Measurements from ENCODE around the gene LY9. TPM values are rescaled to one million over a fixed set of nuclear protein-coding genes. Genes with fewer than 3 reads are reported as not detected.

LY9 gene
- total RNA-seq, 1 experiment from 2014 or later, result not detected

- intact Hi-C loops (cut with micrococcal nuclease; ENCODE audit: unreplicated experiment), result no loop called here
- Histone ChIP-seq H3K27ac (ENCODE audit: low read depth, low read length, poor library complexity, severe bottlenecking) (no peak overlapping the region), H3K9me3 (ENCODE audit: low read depth, low read length, poor library complexity, severe bottlenecking) (no peaks in the 10 kb centered on the region), H3K4me1 (ENCODE audit: insufficient read depth, low read length, poor library complexity, severe bottlenecking) (no peaks in the 10 kb centered on the region), H3K4me3 (ENCODE audit: low read depth, low read length, poor library complexity, severe bottlenecking) (no peak overlapping the region), H3K27me3 (replicated peaks; ENCODE audit: insufficient read depth, low read depth, low read length, poor library complexity) (peaks cover 27% of the 10 kb centered on the region), H3K36me3 (ENCODE audit: insufficient read depth, low read length, poor library complexity, severe bottlenecking) (no peaks in the 10 kb centered on the region)
- BruUV-seq (replicated peaks), result no TSS peak
- no peak for TF ChIP-seq CTCF (conservative IDR thresholded peaks at IDR 0.05; ENCODE audit: low read depth, low read length)
- TF ChIP-seq EZH2 (IDR thresholded peaks at IDR 0.05; ENCODE audit: borderline replicate concordance, low read depth, low read length, poor library complexity, severe bottlenecking), result no peak
- POLR2A ChIA-PET (ENCODE audit: low non-redundant PET), result no interaction called here
- no peak for DNase-seq (ENCODE audit: low spot score)
- CTCF ChIA-PET, result no interaction called here
These were observed 63.2 kb downstream of the LY9 start for GRCh38 chr1:160859166-160859565.

DNA sequence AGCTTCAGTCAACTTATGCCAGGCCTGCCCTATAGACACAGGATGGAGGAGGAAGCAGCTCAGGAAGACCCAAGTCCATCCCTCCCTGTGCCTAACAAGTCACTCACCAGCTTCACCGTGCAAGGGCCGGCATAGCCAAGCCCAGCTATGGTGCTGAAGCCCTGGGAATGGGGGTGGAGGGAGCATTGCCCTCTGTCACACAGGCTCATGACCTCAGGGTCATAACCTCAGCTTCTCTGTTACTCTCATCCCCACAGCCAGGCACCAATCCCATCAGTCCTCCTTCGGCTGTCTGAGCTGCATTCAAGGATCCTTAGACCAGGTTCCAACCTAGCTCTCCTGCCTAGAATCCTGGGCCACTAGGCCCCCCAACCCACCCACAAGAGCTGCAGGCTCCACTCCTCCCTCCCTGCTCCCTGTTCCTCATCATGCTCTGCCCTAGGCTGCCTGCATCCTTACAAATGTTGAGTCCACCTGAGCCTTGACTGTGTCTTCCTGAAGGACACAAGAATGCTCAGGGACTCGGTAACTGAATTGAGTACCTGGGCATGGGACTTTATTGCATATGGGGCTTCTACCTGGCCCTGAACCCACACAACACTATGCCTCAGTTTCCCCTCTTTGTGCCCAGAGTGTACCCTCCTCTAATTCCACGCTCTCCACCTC lies 65.0 kb downstream of the LY9 start:
- no TSS peak for BruUV-seq (replicated peaks)
- TF ChIP-seq EZH2 (IDR thresholded peaks at IDR 0.05; ENCODE audit: borderline replicate concordance, low read depth, low read length, poor library complexity, severe bottlenecking) (no peak), CTCF (conservative IDR thresholded peaks at IDR 0.05; ENCODE audit: low read depth, low read length) (no peak)
- CTCF ChIA-PET, result no interaction called here
- Histone ChIP-seq H3K4me3 (ENCODE audit: low read depth, low read length, poor library complexity, severe bottlenecking) (no peak overlapping the region), H3K9me3 (ENCODE audit: low read depth, low read length, poor library complexity, severe bottlenecking) (no peaks in the 10 kb centered on the region), H3K27ac (ENCODE audit: low read depth, low read length, poor library complexity, severe bottlenecking) (no peak overlapping the region), H3K4me1 (ENCODE audit: insufficient read depth, low read length, poor library complexity, severe bottlenecking) (no peaks in the 10 kb centered on the region), H3K27me3 (replicated peaks; ENCODE audit: insufficient read depth, low read depth, low read length, poor library complexity) (peaks cover 27% of the 10 kb centered on the region), H3K36me3 (ENCODE audit: insufficient read depth, low read length, poor library complexity, severe bottlenecking) (no peaks in the 10 kb centered on the region)
- intact Hi-C loops (cut with micrococcal nuclease; ENCODE audit: unreplicated experiment), result no loop called here
- POLR2A ChIA-PET (ENCODE audit: low non-redundant PET), result no interaction called here
- no peak for DNase-seq (ENCODE audit: low spot score)

DNA sequence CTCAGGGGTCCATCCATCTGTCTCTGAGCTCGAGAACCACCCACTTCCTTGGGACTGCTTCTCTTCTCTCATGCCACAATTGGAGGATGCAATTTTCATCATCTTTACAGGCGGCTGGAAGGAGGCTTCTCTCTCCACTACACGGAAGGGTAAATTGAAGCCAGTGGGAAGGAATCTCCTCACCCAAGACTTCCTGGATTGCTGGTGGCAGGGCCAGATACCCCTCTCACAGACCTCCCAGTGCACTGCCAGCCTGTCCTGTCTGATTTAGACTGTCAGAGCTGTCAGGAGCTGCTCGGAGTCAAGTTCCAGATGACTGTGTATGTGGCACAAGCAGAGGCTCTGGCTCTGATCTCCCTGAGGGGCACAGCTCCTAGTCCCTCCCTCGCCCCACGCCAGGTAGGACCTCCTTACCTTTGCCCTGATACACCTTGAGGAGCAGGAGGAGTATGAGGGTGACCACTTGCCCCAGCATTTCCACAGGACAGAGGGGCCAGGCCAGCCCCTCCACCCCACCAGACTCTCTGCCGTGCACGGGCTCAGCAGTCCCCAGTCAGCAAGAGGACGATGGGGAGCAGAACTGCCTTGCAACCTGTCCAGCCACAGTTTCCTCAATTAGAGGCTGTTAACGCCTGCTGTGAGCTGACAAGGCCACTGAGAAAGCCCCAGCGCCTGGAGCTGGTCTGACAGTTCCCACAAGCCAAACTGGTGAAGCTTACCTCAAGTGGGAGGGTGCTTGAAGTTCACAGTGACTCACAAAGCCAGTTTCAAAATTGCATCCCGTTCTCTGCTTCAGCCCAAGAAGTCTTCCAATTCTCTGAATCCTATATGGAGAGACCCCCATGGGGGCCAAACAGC lies 66.5 kb downstream of the LY9 start, which contains the start of gene CD244:
Gene CD244 (minus strand): TSS at position 685 of the 858 bp plus-strand sequence. CDS start 210 bp downstream, at position 475.
- no TSS peak for BruUV-seq (replicated peaks)
- Histone ChIP-seq H3K4me3 (ENCODE audit: low read depth, low read length, poor library complexity, severe bottlenecking) (no peak within 1 kb of the TSS), H3K9me3 (ENCODE audit: low read depth, low read length, poor library complexity, severe bottlenecking) (no peaks in the 10 kb centered on the region), H3K27me3 (replicated peaks; ENCODE audit: insufficient read depth, low read depth, low read length, poor library complexity) (peaks cover 22% of the 10 kb centered on the region), H3K27ac (ENCODE audit: low read depth, low read length, poor library complexity, severe bottlenecking) (no peak within 1 kb of the TSS), H3K4me1 (ENCODE audit: insufficient read depth, low read length, poor library complexity, severe bottlenecking) (no peaks in the 10 kb centered on the region), H3K36me3 (ENCODE audit: insufficient read depth, low read length, poor library complexity, severe bottlenecking) (no peaks in the 10 kb centered on the region)
- TF ChIP-seq CTCF (conservative IDR thresholded peaks at IDR 0.05; ENCODE audit: low read depth, low read length) (no peak), EZH2 (IDR thresholded peaks at IDR 0.05; ENCODE audit: borderline replicate concordance, low read depth, low read length, poor library complexity, severe bottlenecking) (no peak)
- no peak for DNase-seq (ENCODE audit: low spot score)
- ChIA-PET CTCF (interaction anchor here (0.6 kb wide), 1 partner anchor 492 kb away, joined by 8 read pairs; no protein-coding TSS in a partner anchor), POLR2A (ENCODE audit: low non-redundant PET) (no interaction called here)
- intact Hi-C loops (cut with micrococcal nuclease; ENCODE audit: unreplicated experiment), result no loop called here
